LNCAP (cell line): ENCODE data around the gene EVI5L.

Experiments used
- TF ChIP-seq, protein P1 (sequence below): fragments of 450-650 bp; IDR thresholded peaks from 2 replicates; pipeline ENCODE4 v1.5.1; 2017; ENCODE audit warnings: mild to moderate bottlenecking

Gene EVI5L

DNA sequence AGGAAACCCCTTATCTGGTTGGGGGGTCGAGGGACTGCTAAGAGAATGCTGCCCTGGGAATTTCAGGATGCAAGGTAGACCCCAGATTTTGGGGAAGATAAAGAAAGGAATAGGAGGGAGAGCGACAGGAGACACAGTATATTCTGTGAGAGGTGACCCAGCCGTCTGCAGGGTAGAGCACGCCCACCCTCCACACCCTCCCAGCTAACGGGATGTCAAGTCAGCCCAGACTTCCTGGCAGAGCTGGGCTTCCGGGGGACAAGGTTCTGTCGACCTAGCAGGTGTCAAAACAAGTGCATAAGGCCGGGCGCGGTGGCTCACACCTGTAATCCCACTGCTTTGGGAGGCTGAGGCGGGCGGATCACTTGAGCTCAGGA is 44.9 kb downstream of the EVI5L start:
- TF ChIP-seq, protein P1, sequence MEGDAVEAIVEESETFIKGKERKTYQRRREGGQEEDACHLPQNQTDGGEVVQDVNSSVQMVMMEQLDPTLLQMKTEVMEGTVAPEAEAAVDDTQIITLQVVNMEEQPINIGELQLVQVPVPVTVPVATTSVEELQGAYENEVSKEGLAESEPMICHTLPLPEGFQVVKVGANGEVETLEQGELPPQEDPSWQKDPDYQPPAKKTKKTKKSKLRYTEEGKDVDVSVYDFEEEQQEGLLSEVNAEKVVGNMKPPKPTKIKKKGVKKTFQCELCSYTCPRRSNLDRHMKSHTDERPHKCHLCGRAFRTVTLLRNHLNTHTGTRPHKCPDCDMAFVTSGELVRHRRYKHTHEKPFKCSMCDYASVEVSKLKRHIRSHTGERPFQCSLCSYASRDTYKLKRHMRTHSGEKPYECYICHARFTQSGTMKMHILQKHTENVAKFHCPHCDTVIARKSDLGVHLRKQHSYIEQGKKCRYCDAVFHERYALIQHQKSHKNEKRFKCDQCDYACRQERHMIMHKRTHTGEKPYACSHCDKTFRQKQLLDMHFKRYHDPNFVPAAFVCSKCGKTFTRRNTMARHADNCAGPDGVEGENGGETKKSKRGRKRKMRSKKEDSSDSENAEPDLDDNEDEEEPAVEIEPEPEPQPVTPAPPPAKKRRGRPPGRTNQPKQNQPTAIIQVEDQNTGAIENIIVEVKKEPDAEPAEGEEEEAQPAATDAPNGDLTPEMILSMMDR, result no peak

DNA sequence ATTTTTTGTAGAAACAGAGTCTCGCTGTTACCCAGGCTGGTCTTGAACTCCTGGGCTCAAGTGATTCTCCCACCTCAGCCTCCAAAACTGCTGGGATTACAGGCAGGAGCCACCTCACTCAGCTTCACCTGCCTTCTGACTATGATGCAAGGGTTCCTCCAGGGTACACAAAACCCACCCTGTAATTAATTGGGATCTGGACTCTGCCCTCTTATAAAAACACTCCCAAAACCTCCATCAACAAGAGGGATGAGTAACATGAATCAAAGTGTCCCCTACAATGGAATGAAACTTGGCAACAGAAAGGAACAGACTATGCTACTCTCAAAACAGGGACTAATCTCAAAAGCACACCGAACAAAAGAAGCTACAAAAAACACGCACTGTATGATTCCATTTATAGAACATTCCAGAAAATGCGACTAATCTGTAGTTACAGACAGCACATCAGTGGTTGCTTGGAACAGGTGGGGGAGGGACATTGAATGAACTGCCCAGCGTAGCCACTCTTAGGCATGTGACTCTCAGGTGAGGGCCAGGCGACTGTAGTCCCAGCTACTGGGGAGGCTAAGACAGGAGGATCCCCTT is 47.3 kb downstream of the EVI5L start:
- TF ChIP-seq, protein P1, result no peak

DNA sequence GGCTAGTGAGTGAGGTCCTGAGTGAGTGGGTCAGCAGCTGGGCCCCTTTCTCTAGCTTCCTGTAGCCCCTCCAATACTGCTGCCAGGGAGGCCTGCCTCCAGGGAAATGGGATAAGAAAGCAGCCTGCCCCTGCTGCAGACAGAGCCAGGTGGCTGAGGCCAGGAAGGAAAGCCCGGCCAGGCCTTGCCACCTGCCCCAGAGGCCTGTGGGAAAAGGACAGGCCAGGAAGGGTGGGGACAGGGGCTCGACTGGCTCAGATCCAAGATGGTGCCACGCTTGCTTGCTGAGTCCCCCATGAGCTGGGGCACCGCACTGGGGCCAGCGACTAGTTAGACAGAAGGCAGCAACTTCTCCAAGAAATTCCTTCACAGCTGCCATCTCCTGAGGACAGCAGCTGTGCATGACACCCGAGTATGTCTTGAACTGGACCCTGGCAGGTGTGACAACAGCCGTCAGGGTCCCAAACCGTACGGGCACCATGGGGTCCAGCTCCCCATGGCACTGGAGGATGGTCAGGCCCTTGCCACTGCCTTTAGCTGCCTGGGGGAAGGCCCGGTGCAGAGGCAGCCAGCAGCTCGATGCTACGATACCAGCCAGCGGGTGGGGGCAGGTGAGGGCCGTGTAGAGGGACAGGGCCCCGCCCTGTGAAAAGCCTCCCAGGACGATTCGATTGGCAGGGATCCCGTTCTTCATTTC is 49.2 kb downstream of the EVI5L start:
- TF ChIP-seq, protein P1, result no peak

DNA sequence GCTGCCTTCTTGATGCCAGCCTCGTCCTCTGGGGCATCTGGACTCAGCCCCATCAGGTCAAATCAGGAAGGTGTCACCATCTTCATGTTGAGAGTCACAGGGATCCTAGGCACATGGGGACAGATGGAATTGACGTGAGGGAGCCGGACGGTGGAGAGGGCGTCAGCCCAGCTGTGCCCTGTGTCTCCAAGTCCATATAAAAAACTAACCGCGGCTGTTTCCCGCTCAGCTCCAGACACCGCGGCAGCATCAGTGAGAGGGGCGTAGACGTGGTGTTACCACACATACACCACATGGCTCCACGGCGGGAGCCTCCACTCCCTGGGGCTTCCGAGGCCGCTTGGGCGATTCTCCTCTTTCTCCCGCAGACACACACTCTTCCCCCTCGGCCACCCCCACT is 49.8 kb downstream of the EVI5L start:
- TF ChIP-seq, protein P1, result no peak

DNA sequence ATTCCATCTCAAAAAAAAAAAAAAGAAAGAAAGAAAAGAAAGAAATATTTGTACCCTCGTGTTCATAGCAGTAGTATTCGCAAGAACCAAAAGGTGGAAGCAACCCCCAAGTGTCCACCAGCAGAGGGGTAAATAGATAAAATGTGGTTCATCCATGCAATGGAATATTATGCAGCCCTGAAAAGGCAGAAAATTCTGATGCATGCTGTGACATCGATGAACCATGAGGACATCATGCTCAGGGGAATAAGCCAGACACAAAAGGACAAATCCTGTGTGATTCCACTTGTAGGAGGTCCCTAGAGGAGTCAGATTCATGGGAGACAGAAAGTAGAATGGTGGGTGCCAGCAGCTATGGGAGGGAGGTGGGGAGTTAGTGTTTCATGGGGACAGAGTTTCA is 51.9 kb downstream of the EVI5L start:
- TF ChIP-seq, protein P1, result no peak

DNA sequence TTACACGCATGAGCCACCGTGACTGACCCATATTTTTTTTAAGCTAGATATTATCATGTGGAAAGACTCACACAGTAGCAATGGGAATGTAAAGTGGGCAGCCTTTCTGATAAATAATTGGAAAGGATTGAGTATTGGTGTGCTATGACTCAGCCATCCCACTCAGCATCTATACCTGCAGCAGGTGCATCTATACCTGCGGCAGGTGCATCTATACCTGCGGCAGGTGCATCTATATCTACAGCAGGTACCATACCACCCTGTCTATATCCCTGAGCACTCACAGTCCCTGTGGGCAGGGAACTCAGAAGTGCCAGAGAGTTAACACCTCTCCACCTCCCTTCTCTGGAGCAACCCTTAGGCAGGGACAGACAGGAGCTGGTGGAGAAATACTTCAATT is 53.1 kb downstream of the EVI5L start:
- TF ChIP-seq, protein P1, result no peak

DNA sequence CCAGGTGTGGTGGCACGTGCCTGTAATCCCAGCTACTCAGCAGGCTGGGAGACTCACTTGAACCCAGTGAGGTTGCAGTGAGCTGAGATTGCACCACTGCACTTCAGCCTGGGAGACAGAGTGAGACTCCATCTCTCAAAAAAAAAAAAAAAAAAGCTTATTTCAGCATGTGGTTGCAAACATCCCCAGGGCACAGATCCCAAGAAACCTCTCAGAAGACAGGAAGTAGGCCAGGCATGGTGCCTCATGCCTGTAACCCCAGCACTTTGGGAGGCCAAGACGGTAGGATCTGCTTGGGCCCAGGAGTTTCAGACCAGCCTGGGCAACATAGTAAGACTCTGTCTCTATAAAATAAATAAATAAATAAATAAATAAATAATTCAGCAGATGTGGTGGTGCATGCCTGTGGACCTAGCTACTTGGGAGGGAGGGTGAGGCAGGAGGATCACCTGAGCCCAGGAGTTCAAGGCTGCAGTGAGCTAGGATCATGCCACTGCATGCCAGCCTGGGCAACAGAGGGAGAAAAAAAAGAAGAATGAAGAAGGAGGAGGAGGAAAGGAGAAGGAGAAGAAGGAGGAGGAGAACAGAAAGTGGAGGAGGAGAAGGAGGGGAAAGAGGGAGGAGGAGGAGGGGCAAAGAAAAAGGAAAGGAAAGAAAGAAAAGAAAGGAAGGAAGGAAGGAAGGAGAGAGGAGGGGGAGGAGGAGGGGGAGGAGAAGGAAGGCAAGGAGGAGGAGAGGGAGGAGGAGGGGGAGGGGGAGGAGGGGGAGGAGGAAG is 54.0 kb downstream of the EVI5L start:
- TF ChIP-seq, protein P1, result no peak
